ENCODE results near the gene MTRF1. TPM values are rescaled to one million over a fixed set of nuclear protein-coding genes. Genes with fewer than 3 reads are reported as not detected.

The MTRF1 gene
- total RNA-seq, 1 experiment from 2014 or later: 10.7 TPM

DNA sequence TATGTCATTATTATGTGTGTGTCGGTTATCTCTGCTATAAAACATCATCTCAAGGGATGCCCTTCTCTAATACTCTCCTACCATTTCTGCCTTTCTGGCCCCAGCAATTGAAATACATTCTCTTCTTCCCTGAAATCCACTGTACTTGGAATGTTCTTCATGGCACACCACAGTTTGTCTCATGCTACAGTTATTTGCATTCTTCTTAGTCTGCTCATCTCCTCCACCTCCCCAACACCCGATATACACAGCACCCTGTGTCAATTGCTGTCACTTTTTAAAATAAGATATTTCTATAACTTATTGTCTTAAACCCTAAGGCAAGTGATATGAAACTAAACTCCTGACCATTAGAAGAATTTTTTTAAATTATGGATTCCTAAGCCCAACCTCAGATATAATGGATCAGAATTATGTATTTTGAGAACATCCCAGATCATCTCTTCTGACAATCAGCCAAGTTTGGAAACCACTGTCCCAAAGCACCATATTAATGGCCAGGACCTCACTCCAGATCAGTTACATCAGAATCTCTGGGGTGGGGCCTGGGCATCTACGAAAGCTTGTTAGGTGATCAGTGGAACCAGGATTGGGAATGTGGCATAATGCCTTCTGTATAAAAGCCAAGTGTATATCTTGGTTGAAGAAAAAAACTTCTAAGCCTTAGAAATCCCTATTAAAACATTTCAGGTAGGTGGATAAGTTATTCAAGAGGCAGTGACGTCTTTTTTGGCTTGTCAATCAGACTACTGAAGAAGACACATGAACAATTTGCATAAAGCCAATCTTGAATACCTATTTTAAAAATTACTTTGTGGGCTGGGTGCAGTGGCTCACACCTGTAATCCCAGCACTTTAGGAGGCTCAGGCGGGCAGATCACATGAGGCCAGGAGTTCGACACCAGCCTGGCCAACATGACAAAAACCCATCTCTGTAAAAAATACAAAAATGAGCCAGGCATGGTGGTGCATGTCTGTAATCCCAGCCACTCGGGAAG lies 39.0 kb downstream of the MTRF1 start:
- no peak for DNase-seq (ENCODE audit: low spot score)

DNA sequence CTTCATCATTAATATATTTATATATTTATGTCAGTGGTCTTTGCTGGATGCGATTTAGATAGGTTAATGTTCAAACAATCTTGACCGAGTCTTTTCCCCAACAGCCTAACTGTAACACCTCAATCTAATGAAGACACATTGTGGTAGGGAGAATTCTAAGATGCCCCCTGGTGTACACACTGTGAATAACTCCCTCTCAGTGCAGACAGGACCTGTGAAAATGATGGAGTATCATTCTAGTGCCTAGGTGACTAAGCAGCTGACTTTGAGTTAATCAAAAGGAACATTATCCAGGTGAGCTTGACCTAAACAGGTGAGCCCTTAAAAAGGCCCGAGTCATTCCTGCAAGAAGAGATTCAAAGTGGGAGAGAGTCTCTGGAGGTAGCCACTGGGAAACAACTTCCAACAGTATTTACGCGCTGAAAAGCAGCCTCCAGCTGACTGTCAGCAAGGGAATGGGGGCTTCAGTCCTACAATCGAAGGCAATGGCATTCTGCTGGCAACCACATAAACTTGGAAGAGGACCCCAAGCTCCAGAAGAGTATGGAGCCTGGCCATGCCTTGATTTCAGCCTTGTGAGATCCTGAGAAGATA lies 41.0 kb downstream of the MTRF1 start:
- peak; percentile 93 for DNase-seq (ENCODE audit: low spot score)

DNA sequence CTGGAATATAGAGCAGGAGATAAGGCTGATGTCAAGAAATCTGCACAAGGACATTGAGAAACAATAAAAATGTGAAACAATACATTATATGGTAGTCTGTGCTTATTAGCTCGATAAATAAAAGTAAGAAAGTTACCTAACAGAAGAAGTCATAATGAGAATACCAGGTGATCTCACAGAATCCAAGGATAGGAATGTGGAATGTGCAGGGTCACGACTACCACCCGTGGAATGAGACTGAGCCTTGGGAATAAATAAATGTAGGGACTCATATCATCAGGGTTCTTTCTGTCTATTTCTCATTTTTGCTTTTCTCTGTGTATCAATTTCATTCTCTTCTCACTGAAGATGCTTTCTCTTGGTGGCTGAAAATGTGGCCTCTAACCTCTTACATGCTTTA lies 43.0 kb downstream of the MTRF1 start:
- no peak for DNase-seq (ENCODE audit: low spot score)

DNA sequence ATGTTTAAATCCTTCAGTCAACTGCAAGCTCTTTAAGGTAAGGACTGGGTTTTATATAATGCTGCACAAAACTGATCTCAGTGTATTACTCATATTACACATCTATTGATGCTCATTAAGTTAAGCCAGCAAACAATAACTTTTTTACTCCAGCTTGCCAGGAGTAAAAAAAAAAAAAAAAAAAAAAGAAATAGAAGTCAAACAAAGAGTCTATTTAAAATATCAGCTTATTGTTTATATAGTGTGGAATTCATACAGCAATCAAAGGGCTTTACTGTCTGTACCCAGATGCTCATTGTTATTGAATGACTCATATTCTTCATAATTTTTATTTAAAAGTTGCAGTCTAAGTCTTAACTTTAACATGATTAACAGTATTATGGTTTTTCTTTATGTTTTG lies 47.2 kb downstream of the MTRF1 start:
- DNase-seq (ENCODE audit: low spot score): peak; percentile 32

DNA sequence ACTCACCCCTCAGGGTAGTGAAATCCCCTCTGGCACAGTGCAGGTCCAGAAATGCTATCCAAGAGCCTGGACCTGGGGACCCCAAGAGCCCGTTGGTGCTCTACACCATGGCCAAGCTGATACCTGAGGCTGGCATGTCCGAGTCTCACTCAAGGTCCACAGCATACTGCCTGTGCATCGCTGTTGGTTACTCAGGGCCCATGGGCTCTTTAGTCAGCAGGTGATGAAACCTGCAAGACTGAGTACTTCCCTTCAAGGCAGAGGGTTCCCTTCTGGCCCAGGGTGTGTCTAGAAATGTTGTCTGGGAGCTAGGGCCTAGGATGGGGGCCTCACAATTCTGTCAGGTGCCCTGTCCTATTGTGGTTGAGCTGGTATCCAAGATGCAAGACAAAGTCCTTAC lies 49.5 kb downstream of the MTRF1 start:
- DNase-seq (ENCODE audit: low spot score): no peak

DNA sequence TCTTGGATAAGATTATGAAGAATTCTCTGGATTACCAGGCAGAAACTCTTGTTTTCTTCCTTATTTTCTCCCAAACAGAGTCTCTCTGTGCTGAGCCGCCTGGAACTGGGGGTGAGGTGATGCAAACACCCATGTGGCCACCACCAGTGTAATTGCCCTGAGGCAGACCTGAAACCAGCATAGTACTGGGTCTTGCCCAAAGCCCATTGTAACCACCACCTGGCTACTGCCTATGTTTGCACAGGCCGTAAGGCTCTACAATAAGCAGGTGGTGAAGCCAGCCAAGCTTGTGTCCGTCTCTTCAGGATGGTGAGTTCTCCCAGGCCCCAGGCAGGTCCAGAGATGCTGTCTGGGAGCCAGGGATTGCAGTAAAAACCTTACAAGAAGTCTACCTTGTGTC lies 50.1 kb downstream of the MTRF1 start:
- DNase-seq (ENCODE audit: low spot score): no peak

DNA sequence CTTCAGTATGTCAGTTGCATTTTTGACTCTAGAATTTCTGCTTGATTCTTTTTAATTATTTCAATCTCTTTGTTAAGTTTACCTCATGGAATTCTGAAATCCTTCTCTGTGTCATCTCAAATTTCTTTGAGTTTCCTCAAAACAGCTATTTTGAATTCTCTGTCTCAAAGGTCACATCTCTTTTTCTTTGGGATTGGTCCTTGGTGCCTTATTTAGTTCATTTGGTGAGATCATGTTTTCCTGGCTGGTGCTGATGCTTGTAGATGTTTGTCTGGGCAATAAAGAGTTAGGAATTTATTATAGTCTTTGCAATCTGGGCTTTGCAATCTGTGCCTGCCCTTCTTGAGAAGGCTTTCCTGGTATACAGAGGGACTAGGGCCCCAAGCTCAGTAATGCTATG lies 50.5 kb downstream of the MTRF1 start:
- no peak for DNase-seq (ENCODE audit: low spot score)

DNA sequence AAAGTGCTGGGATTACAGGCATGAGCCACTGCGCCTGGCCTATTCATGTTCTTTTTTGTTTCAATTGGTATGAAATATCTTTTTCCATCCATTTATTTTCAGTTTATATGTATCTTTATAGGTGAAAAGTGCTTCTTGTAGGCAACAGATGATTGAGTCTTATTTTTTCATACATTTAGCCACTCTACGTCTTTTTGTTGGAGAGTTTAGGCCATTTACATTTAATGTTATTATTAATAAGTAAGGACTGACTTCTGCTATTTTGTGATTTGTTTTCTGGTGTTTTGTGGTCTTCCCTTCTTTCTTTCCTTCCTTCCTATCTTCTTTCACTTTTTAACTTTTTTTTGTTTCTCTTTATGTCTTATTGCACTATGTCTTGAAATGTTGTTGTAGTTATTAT lies 52.3 kb downstream of the MTRF1 start:
- no peak for DNase-seq (ENCODE audit: low spot score)

DNA sequence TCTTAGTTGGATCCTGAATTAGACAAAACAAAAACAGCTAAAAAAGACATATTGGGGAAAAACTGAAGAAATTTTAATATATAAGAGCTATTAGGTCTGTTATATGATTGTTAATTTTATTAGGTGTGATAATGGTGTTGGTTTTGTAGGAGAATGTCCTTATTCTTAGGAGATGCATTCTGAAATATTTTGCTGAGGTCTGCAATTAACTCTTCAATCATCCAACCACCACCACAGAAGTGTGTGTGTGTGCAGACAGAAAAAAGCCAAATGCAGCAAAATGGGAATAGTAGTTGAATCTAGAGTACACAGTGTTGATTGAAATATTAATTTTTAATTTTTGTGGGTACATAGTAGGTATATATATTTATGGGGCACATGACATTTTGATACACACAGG lies 56.9 kb downstream of the MTRF1 start:
- no peak for DNase-seq (ENCODE audit: low spot score)

DNA sequence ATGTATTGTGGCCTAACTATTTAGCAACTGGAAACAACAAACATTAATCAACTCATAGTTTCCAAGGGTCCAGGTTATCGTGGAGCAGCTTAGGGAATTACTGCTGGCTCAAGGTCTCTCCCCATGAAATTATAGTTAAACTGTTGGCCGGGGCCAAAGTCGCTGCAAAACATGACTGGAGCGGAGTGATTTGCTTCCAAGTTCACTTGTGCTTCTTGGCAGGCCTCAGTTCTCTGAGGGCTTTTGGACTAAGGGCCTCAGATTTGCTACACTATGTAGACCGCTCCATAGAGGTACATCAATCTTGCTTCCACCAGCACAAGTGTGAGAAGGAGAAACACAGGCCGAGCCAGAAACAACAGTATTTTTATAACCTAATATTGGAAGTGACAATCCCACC lies 59.6 kb downstream of the MTRF1 start:
- no peak for DNase-seq (ENCODE audit: low spot score)

DNA sequence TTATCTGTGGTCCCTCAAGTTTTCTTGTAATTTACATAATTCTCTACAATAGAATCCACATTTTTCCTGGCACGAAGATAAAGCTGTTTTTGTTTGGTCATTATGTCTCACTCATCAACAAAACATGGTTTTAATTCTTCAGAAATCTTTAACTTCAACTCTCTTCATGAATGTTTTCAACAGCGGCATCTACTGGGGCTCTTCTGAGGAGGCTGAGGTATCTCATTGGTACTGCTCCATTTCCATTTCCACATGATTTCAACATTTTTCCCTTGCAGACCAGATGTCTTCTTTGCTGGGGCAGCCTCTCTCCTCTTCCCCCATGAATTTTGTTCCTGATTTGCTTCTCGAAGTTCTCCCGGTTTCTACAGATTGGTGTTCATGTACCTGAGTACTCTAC lies 63.2 kb downstream of the MTRF1 start:
- no peak for DNase-seq (ENCODE audit: low spot score)

DNA sequence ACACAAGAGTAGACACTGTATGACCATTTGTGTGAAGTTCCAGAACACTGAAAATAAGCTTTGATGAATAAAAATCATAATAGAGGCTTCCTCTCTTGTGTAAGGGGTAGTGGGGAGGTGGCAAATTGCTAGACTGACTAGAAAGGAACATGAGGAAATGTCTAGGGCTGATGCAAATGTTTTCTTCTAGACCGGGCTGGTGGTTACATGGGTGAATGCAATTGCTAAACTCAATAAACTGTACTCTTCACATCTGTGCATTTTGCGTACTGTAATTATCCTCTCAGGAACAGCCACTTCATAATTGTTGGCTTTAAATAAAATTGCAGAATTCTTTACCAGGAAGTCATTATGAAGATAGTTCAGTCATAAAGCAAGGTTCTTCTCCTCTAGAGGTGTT lies 63.9 kb downstream of the MTRF1 start:
- DNase-seq (ENCODE audit: low spot score): no peak

DNA sequence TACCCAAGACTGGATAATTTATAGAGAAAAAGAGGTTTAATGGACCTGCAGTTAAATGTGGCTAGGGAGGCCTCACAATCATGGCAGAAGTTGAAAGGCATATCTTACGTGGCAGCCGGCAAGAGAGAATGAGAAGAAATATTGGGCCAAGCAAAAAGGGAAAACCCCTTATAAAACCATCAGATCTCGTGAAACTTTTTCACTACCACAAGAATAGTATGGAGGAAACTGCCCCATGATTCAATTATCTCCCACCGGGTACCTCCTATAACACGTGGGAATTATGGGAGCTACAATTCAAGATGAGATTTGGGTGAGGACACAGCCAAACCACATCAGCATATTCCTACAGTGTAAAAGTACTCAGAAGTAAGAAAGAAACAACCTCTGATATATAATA lies 64.3 kb downstream of the MTRF1 start:
- no peak for DNase-seq (ENCODE audit: low spot score)

DNA sequence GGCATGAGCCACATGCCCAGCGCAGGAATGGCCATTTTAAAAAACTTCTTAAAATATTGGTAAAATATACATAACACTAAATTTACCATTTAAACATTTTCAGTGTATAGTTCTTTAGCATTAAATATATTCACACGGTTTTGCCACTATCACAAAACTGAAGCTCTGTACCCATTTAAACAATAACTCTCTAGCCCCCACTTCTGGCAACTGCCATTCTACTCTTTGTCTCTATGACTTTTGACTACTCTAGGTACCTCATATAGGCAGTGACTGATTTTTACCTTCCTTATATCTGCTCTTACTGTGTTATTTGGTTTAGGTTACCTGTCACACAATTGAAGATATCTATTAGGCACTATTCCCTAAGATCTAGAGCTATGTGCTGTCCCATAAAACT lies 66.8 kb downstream of the MTRF1 start:
- DNase-seq (ENCODE audit: low spot score): peak; percentile 58

DNA sequence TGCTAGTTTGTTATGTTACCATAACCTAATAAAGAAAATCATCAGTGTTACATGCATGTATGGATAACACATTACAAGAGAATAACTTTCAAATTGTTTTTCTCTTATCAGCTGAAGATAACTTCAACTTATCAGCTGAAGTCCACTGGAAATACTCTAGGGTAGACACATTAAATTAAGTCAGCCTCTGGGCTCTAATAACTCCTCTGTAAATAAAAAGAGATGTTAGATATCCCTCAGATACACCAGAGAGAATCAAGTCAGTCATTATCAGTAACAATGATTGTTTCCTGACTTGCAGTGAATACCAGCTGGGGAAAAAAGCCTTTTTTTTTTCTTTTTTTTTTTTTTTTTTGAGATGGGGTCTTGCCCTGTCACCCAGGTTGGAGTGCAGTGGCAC lies 67.4 kb downstream of the MTRF1 start:
- DNase-seq (ENCODE audit: low spot score): no peak

DNA sequence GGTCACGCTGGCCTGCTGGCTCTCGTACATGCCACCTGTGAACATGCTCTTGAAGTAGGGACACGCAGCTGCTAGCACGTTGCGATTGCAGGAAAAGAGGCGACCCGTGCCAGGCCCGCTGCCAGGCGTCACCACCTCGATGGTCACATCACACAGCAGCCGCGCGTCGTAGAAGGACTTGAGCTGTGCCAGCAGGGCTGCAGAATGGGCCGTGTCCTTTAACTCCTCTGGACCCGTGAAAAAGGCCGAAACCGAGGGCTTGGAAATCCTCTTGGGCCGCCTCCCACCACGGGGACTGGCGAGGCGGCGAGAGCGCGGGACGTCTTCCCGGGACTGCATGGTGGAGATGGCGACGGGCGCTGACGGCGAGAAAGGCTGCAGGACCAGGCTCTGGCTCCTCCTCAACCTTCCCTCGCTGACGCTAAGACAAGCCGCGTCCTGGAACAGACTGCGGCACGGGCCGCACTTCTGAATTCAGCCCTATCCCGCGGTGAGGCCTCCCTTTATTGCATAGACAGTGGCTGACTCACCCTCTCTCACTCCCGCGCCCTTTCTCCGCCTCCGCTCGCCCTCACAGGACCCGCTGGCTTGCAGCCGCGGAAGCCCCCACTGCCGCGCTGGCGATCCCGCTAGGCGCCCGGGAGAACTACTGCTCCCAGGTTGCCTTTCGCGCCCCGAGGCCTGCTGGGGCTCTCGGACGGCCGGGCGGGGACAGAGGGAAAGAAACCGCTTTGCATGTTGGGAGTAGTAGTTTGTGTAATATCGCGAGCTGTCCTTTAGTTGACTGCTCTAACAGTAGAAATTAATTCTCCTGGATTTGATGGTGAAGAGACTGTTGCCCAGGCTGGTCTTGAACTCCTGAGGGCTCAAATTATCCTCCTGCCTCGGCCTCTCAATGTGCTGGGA lies 69.2 kb downstream of the MTRF1 start, which contains the start of gene KBTBD7:
Gene KBTBD7, minus strand, starts transcription at position 651 of the 906 bp plus-strand sequence. Its CDS starts 312 bp downstream, at position 339.
- DNase-seq (ENCODE audit: low spot score): peak; percentile 96

DNA sequence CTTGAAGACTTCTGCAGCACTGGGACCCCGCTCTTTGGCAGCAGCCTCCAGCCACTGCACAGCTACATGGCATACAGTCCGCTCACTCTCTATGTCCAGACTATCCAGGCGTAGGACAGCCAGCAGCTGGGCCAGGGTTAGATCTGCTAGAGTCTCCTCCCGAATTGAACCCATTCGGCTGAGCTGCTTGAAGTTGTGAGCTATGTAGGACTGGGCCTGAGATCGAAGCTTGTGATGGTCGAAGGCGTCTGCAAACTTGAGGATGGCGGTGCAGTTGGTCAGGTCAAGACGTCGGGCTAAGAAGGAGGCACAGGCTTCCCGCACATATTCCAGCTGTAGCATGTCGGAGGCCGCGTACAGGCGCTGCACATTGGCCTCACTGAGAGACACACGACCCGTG lies 69.9 kb downstream of the MTRF1 start:
- DNase-seq (ENCODE audit: low spot score): no peak

DNA sequence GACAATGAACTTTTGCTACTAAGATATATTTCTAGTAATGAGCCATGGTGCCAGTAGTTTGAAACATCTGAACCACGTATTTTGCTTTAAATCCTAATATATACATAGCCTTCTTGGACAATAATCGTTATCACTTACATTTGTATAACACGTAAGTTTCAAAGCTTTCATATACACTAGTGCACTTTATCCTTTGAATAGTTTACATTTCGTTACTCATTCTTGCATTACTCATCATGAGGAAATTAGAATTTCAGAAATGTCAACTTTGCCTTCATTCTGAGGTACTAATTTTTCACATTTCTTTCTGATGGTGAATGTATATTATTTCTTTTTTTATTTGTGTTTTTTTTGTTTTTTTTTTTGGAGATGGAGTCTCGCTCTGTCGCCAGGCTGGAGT lies 74.8 kb downstream of the MTRF1 start:
- no peak for DNase-seq (ENCODE audit: low spot score)

DNA sequence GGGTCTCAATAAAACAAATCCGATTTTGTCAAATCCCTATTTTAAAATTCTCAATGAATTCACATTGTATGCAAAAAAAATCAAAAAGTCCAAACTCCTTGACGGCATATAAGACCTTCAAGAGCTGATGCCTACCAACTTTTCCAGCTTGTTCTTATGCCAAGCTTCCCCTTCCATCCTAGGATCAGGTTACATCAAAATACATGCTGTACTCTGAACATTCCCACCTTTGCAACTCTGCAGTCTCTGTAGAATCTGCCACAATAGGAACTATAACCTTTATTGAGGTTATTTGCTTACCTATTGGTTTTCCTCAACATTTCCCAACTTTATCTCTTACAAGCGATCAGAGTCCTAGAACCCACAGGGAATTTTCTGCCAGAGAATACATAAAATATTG lies 76.9 kb downstream of the MTRF1 start:
- no peak for DNase-seq (ENCODE audit: low spot score)

DNA sequence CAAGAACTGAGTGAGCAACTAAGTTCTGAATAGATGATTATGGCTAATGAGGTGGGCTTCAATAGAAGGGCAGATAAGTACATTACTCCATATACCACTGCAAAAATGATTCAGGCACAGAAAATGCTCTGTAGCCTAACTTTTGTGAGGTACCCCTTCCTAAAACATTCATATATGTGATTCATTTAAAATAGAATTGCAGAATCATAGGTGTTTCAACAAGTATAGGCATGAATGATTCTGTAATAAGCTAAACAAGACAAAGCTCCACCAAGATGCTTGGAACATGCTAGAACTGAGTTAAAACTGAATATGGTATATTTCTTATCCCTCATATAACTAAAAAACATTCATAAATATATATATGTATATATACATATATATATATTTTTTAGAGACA lies 81.1 kb downstream of the MTRF1 start:
- no peak for DNase-seq (ENCODE audit: low spot score)

DNA sequence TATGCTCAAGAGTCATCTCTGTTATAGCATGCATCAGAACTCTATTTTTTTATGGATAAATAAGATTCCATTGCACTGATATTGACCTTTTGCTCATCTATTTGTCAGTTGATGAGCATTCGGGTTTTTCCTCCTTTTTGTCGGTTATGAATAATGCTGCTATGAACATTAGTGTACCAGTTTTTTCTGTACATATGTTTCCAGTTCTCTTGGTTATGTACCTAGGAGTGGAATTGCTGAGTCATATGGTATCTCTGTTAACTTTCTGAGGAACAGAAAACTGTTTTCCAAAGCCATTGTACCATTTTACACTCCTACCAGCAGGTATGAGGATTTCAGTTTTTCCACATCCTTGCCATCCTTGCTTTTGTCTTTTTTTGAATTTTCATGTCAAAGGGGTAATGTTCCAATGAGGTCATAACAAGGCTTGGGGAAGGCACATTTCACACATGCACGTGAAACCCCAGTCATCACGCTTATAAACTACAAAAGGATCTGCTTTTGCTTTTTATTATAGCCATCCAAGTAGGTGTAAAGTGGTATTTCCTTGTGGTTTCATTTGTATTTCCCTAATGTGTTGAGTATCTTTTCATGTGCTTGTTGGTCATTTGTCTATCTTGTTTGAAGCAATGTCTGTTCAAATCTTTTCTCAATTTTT lies 83.7 kb downstream of the MTRF1 start:
- no peak for DNase-seq (ENCODE audit: low spot score)

All from HT-29 (cell line).